ENCODE data around the gene TCF4. TPM values are rescaled to one million over a fixed set of nuclear protein-coding genes. Genes with fewer than 3 reads are reported as not detected.

Gene TCF4
- total and polyA plus RNA-seq, 7 experiments from 2014 or later, result 0.94 to 21.8 (median 2.6) TPM

- Histone ChIP-seq H3K4me3 (ENCODE audit: low read length) (no peak overlapping the region), H3K9me3 (ENCODE audit: control insufficient read depth in 2 of 3, low read length in 3 of 3) (no peaks in the 10 kb centered on the region), H3K27ac (ENCODE audit: low read depth, low read length) (no peak overlapping the region), H3K36me3 (ENCODE audit: control insufficient read depth in 2 of 3, insufficient read depth in 3 of 3, low read length in 3 of 3) (no peaks in the 10 kb centered on the region), H3K27me3 (ENCODE audit: control insufficient read depth in 2 of 2, insufficient read depth in 2 of 2, low read length in 2 of 2) (no peaks in the 10 kb centered on the region), H3K4me1 (ENCODE audit: control insufficient read depth in 2 of 2, insufficient read depth in 2 of 2, low read length in 2 of 2) (no peaks in the 10 kb centered on the region)
- DNase-seq (no peak), ATAC-seq (no peak)
- Mint-ChIP-seq H3K36me3 (no peaks in the 10 kb centered on the region), H3K27me3 (peaks cover 0 to 16% (median 11%) of the 10 kb centered on the region in 5 donors), H3K27ac (no peak overlapping the region), H3K9me3 (peaks cover 0 to 7% (median 0%) of the 10 kb centered on the region in 11 donors), H3K4me3 (no peak overlapping the region), H3K4me1 (peaks cover 0 to 3% (median 0%) of the 10 kb centered on the region in 7 donors)
- CTCF ChIA-PET, result no interaction called here
- POLR2A ChIA-PET, result no interaction called here
- intact Hi-C loops (cut with micrococcal nuclease), result no loop called here
These were observed 144.2 kb downstream of the TCF4 start for GRCh38 chr18:55443776-55444175.

GRCh38 chr18:55442561-55442960 is 145.4 kb downstream of the TCF4 start:
- Histone ChIP-seq H3K4me1 (ENCODE audit: control insufficient read depth in 2 of 2, insufficient read depth in 2 of 2, low read length in 2 of 2) (no peaks in the 10 kb centered on the region), H3K4me3 (ENCODE audit: low read length) (no peak overlapping the region), H3K9me3 (ENCODE audit: control insufficient read depth in 2 of 3, low read length in 3 of 3) (no peaks in the 10 kb centered on the region), H3K27ac (ENCODE audit: low read depth, low read length) (no peak overlapping the region), H3K36me3 (ENCODE audit: control insufficient read depth in 2 of 3, insufficient read depth in 3 of 3, low read length in 3 of 3) (no peaks in the 10 kb centered on the region), H3K27me3 (ENCODE audit: control insufficient read depth in 2 of 2, insufficient read depth in 2 of 2, low read length in 2 of 2) (no peaks in the 10 kb centered on the region)
- H3K27me3 Mint-ChIP-seq, result peaks cover 0 to 16% (median 11%) of the 10 kb centered on the region in 5 donors
- ChIA-PET CTCF (no interaction called here), POLR2A (no interaction called here)
- no peak for ATAC-seq
- peaks cover 0 to 3% (median 0%) of the 10 kb centered on the region in 7 donors for H3K4me1 Mint-ChIP-seq
- H3K36me3 Mint-ChIP-seq, result no peaks in the 10 kb centered on the region
- no peak overlapping the region for H3K27ac Mint-ChIP-seq
- no peak overlapping the region for H3K4me3 Mint-ChIP-seq
- DNase-seq, result no peak
- intact Hi-C loops (cut with micrococcal nuclease), result no loop called here
- peaks cover 0 to 7% (median 0%) of the 10 kb centered on the region in 11 donors for H3K9me3 Mint-ChIP-seq

GRCh38 chr18:55440988-55441387 is 147.0 kb downstream of the TCF4 start:
- no peaks in the 10 kb centered on the region for H3K36me3 Mint-ChIP-seq
- Histone ChIP-seq H3K27me3 (ENCODE audit: control insufficient read depth in 2 of 2, insufficient read depth in 2 of 2, low read length in 2 of 2) (no peaks in the 10 kb centered on the region), H3K4me1 (ENCODE audit: control insufficient read depth in 2 of 2, insufficient read depth in 2 of 2, low read length in 2 of 2) (no peaks in the 10 kb centered on the region), H3K27ac (ENCODE audit: low read depth, low read length) (no peak overlapping the region), H3K4me3 (ENCODE audit: low read length) (no peak overlapping the region), H3K9me3 (ENCODE audit: control insufficient read depth in 2 of 3, low read length in 3 of 3) (no peaks in the 10 kb centered on the region), H3K36me3 (ENCODE audit: control insufficient read depth in 2 of 3, insufficient read depth in 3 of 3, low read length in 3 of 3) (no peaks in the 10 kb centered on the region)
- ATAC-seq (no peak), DNase-seq (no peak)
- CTCF ChIA-PET, result no interaction called here
- intact Hi-C loops (cut with micrococcal nuclease), result no loop called here
- H3K9me3 Mint-ChIP-seq, result peaks cover 0 to 7% (median 0%) of the 10 kb centered on the region in 11 donors
- H3K4me1 Mint-ChIP-seq, result peaks cover 0 to 3% (median 0%) of the 10 kb centered on the region in 7 donors
- peaks cover 0 to 13% (median 11%) of the 10 kb centered on the region in 5 donors for H3K27me3 Mint-ChIP-seq
- no peak overlapping the region for H3K27ac Mint-ChIP-seq
- no peak overlapping the region for H3K4me3 Mint-ChIP-seq
- POLR2A ChIA-PET, result no interaction called here

GRCh38 chr18:55439056-55439455 is 148.9 kb downstream of the TCF4 start:
- ATAC-seq (no peak), DNase-seq (no peak)
- Mint-ChIP-seq H3K9me3 (peaks cover 0 to 6% (median 0%) of the 10 kb centered on the region in 11 donors), H3K4me3 (no peak overlapping the region), H3K27me3 (peaks cover 0 to 12% (median 4%) of the 10 kb centered on the region in 5 donors), H3K4me1 (peaks cover 0 to 3% (median 0%) of the 10 kb centered on the region in 7 donors), H3K36me3 (no peaks in the 10 kb centered on the region), H3K27ac (no peak overlapping the region)
- H3K27me3 ChIP-seq (ENCODE audit: control insufficient read depth in 2 of 2, insufficient read depth in 2 of 2, low read length in 2 of 2), result no peaks in the 10 kb centered on the region
- intact Hi-C loops (cut with micrococcal nuclease), result loop anchor here in 1 of 2 donors (10.0 kb wide), 1 partner anchor 56 kb away; no protein-coding TSS in a partner anchor
- POLR2A ChIA-PET, result no interaction called here
- H3K36me3 ChIP-seq (ENCODE audit: control insufficient read depth in 2 of 3, insufficient read depth in 3 of 3, low read length in 3 of 3), result no peaks in the 10 kb centered on the region
- no peaks in the 10 kb centered on the region for H3K9me3 ChIP-seq (ENCODE audit: control insufficient read depth in 2 of 3, low read length in 3 of 3)
- CTCF ChIA-PET, result no interaction called here
- H3K4me3 ChIP-seq (ENCODE audit: low read length), result no peak overlapping the region
- no peak overlapping the region for H3K27ac ChIP-seq (ENCODE audit: low read depth, low read length)
- no peaks in the 10 kb centered on the region for H3K4me1 ChIP-seq (ENCODE audit: control insufficient read depth in 2 of 2, insufficient read depth in 2 of 2, low read length in 2 of 2)

GRCh38 chr18:55435592-55435991 is 152.4 kb downstream of the TCF4 start:
- H3K27ac ChIP-seq (ENCODE audit: low read depth, low read length), result no peak overlapping the region
- Mint-ChIP-seq H3K27me3 (peaks cover 0 to 6% (median 0%) of the 10 kb centered on the region in 5 donors), H3K9me3 (peaks cover 0 to 6% (median 0%) of the 10 kb centered on the region in 11 donors), H3K36me3 (no peaks in the 10 kb centered on the region), H3K27ac (no peak overlapping the region), H3K4me1 (peaks cover 0 to 4% (median 0%) of the 10 kb centered on the region in 7 donors), H3K4me3 (no peak overlapping the region)
- DNase-seq (no peak), ATAC-seq (no peak)
- ChIA-PET CTCF (no interaction called here), POLR2A (no interaction called here)
- no peaks in the 10 kb centered on the region for H3K27me3 ChIP-seq (ENCODE audit: control insufficient read depth in 2 of 2, insufficient read depth in 2 of 2, low read length in 2 of 2)
- H3K4me1 ChIP-seq (ENCODE audit: control insufficient read depth in 2 of 2, insufficient read depth in 2 of 2, low read length in 2 of 2), result no peaks in the 10 kb centered on the region
- no peaks in the 10 kb centered on the region for H3K9me3 ChIP-seq (ENCODE audit: control insufficient read depth in 2 of 3, low read length in 3 of 3)
- H3K4me3 ChIP-seq (ENCODE audit: low read length), result no peak overlapping the region
- intact Hi-C loops (cut with micrococcal nuclease), result loop anchor here in 1 of 2 donors (10.0 kb wide), 1 partner anchor 59 kb away; no protein-coding TSS in a partner anchor
- H3K36me3 ChIP-seq (ENCODE audit: control insufficient read depth in 2 of 3, insufficient read depth in 3 of 3, low read length in 3 of 3), result no peaks in the 10 kb centered on the region

GRCh38 chr18:55433648-55434047 is 154.3 kb downstream of the TCF4 start:
- ChIA-PET POLR2A (no interaction called here), CTCF (no interaction called here)
- Mint-ChIP-seq H3K9me3 (peaks cover 0 to 8% (median 0%) of the 10 kb centered on the region in 11 donors), H3K4me3 (no peak overlapping the region), H3K4me1 (peaks cover 0 to 4% (median 0%) of the 10 kb centered on the region in 7 donors), H3K27me3 (peaks cover 0 to 6% (median 0%) of the 10 kb centered on the region in 5 donors), H3K27ac (no peak overlapping the region), H3K36me3 (no peaks in the 10 kb centered on the region)
- ATAC-seq (no peak), DNase-seq (no peak)
- H3K27ac ChIP-seq (ENCODE audit: low read depth, low read length), result no peak overlapping the region
- intact Hi-C loops (cut with micrococcal nuclease), result loop anchor here in 1 of 2 donors (10.0 kb wide), 1 partner anchor 61 kb away; no protein-coding TSS in a partner anchor
- H3K4me1 ChIP-seq (ENCODE audit: control insufficient read depth in 2 of 2, insufficient read depth in 2 of 2, low read length in 2 of 2), result no peaks in the 10 kb centered on the region
- no peaks in the 10 kb centered on the region for H3K9me3 ChIP-seq (ENCODE audit: control insufficient read depth in 2 of 3, low read length in 3 of 3)
- no peak overlapping the region for H3K4me3 ChIP-seq (ENCODE audit: low read length)
- no peaks in the 10 kb centered on the region for H3K27me3 ChIP-seq (ENCODE audit: control insufficient read depth in 2 of 2, insufficient read depth in 2 of 2, low read length in 2 of 2)
- no peaks in the 10 kb centered on the region for H3K36me3 ChIP-seq (ENCODE audit: control insufficient read depth in 2 of 3, insufficient read depth in 3 of 3, low read length in 3 of 3)

GRCh38 chr18:55433140-55433539 is 154.9 kb downstream of the TCF4 start:
- POLR2A ChIA-PET, result no interaction called here

More at GRCh38 chr18:55433140-55433539, 154.9 kb downstream of the TCF4 start:
- CTCF ChIA-PET, result no interaction called here
- H3K9me3 ChIP-seq (ENCODE audit: control insufficient read depth in 2 of 3, low read length in 3 of 3), result no peaks in the 10 kb centered on the region
- no peak overlapping the region for H3K4me3 Mint-ChIP-seq
- no peaks in the 10 kb centered on the region for H3K4me1 ChIP-seq (ENCODE audit: control insufficient read depth in 2 of 2, insufficient read depth in 2 of 2, low read length in 2 of 2)
- H3K4me3 ChIP-seq (ENCODE audit: low read length), result no peak overlapping the region
- no peak for ATAC-seq
- intact Hi-C loops (cut with micrococcal nuclease), result loop anchor here in 1 of 2 donors (10.0 kb wide), 1 partner anchor 62 kb away; no protein-coding TSS in a partner anchor
- no peaks in the 10 kb centered on the region for H3K27me3 ChIP-seq (ENCODE audit: control insufficient read depth in 2 of 2, insufficient read depth in 2 of 2, low read length in 2 of 2)
- H3K36me3 Mint-ChIP-seq, result no peaks in the 10 kb centered on the region
- H3K27me3 Mint-ChIP-seq, result peaks cover 0 to 6% (median 0%) of the 10 kb centered on the region in 5 donors
- H3K4me1 Mint-ChIP-seq, result peaks cover 0 to 4% (median 0%) of the 10 kb centered on the region in 7 donors
- no peak overlapping the region for H3K27ac Mint-ChIP-seq
- H3K9me3 Mint-ChIP-seq, result peaks cover 0 to 12% (median 0%) of the 10 kb centered on the region in 11 donors
- no peak for DNase-seq
- H3K36me3 ChIP-seq (ENCODE audit: control insufficient read depth in 2 of 3, insufficient read depth in 3 of 3, low read length in 3 of 3), result no peaks in the 10 kb centered on the region
- H3K27ac ChIP-seq (ENCODE audit: low read depth, low read length), result no peak overlapping the region

Measured in naive thymus-derived CD4-positive, alpha-beta T cell (primary cell).